NCI-H2107 treated with DMSO at 0.1 percent for 48 hours (cell line): ENCODE measurements around the gene STK39.
"Not testable (repeated sequence)": the region's sequence is repeated elsewhere in the genome, so short reads cannot be mapped to it uniquely, and the experiment has no call there.

Experiments used
- DNase-seq: peaks from one replicate; lab custom pipeline; 2025; ENCODE audit not compliant: unreplicated experiment; lab: John Stamatoyannopoulos, UW

STK39 gene

GRCh38 chr2:168105127-168105683, 142.2 kb downstream of the STK39 start:
- DNase-seq = no peak

GRCh38 chr2:168097431-168097830, 150.0 kb downstream of the STK39 start:
- no peak for DNase-seq

- no peak for DNase-seq
These were observed 151.2 kb downstream of the STK39 start for GRCh38 chr2:168096158-168096557.

GRCh38 chr2:168091986-168092385, 155.4 kb downstream of the STK39 start:
- DNase-seq = no peak

- DNase-seq = no peak
These were observed 156.8 kb downstream of the STK39 start for GRCh38 chr2:168090366-168091135.

- no peak for DNase-seq
These were observed 158.2 kb downstream of the STK39 start for GRCh38 chr2:168089200-168089599.

- no peak for DNase-seq
These were observed 160.0 kb downstream of the STK39 start for GRCh38 chr2:168087401-168087800.

GRCh38 chr2:168086851-168087250, 160.5 kb downstream of the STK39 start:
- no peak for DNase-seq

GRCh38 chr2:168085801-168086361, 161.5 kb downstream of the STK39 start:
- DNase-seq = no peak

- DNase-seq = no peak
These were observed 163.1 kb downstream of the STK39 start for GRCh38 chr2:168084288-168084687.

GRCh38 chr2:168081452-168081851, 165.9 kb downstream of the STK39 start:
- not testable (repeated sequence) for DNase-seq

GRCh38 chr2:168079236-168079635, 168.2 kb downstream of the STK39 start:
- no peak for DNase-seq

GRCh38 chr2:168076731-168077130, 170.7 kb downstream of the STK39 start:
- no peak for DNase-seq

GRCh38 chr2:168075446-168075845, 171.9 kb downstream of the STK39 start:
- DNase-seq = no peak

GRCh38 chr2:168072626-168073303, 174.6 kb downstream of the STK39 start:
- DNase-seq = no peak

- no peak for DNase-seq
These were observed 183.1 kb downstream of the STK39 start for GRCh38 chr2:168064011-168064998.

GRCh38 chr2:168062936-168063335, 184.5 kb downstream of the STK39 start:
- DNase-seq = no peak

- DNase-seq = no peak
These were observed 185.3 kb downstream of the STK39 start for GRCh38 chr2:168062054-168062453.

GRCh38 chr2:168060986-168061750, 186.2 kb downstream of the STK39 start:
- DNase-seq = no peak

GRCh38 chr2:168059758-168060157, 187.6 kb downstream of the STK39 start:
- DNase-seq = no peak
